C1 segment of cervical spinal cord (tissue), 14 donors: ENCODE measurements around the gene INAFM1.
"Not testable (repeated sequence)": the region's sequence is repeated elsewhere in the genome, so short reads cannot be mapped to it uniquely, and the experiment has no call there.

ENCODE experiments used
- DNase-seq, 14 donors: peaks; one replicate each; lab custom pipeline; 2025; lab: John Stamatoyannopoulos, UW

INAFM1 gene

DNA sequence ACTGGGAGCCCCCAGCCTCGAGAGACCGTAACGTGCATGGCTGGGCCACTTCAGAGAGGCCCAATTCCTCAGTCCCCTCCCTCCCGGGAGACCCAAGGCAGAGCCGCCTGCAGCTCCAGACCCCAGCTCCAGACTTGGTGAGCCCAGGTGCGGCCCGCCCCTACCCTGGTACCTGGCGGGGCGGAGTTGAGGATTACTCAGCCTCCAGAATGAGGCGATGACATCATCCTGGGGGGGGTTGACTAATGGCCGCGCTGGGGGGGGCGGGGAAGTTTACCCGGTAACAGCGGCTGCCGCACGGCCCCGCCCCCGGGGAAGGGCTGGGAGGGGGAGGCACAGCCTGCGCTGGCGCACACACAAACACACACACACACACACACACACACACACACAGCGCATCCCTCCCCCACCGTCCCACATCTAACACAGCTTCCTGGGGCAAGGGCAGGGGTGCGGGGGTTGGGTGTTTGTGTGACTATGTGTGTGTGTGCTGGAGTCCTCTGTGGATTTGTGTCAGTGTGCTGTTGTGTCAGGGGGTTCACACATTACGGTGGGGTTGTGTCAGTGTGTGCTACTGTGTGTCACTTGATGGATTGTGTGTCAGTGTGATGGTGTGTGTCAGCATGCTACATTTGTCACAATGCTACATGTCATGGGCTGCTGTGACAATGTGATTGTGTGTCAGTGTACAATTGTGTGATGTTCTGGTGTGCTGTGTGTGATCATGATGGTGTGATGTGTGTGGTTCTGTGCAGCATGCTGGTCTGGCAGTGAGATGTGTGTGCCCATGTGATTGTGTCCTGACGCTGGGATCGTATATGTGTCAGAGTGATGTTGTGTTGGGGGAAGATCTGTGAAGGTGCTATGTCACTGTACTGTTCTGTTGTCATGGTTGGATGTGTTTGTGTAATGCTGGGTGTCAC lies 33.4 kb upstream of the INAFM1 start:
- DNase-seq: peak in 8 of 14 donors; percentile 10 to 74 (median 26)

DNA sequence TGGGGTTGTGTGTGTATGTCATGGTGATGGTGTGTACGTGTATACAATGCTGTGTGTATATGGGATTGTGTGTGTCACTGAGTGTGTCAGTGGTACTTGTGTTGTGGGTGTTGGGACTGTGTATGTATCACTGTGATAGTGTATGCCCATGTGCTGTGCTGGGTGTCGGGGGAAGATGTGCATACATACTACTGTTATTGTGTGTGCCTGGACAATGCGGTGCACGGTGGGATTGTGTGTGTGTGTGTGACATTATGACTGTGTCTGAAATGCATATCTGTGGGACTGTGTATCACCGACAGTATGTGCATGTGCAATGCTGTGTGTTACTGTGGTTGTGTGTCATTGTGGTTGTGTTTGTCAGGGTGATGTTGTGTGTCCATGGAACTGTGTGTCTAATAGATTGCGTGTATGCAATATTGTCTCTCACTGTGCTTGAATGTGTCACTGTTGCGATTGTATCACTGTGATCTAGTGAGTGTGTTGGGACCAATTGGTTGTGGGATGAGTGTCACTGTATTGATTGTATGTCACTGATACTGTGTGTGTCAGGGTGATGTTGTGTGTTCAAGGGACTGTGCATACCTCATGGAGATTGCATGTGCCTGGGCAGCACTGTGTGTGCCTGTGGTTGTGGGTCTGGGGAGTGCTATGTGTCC lies 32.6 kb upstream of the INAFM1 start:
- DNase-seq: no peak

DNA sequence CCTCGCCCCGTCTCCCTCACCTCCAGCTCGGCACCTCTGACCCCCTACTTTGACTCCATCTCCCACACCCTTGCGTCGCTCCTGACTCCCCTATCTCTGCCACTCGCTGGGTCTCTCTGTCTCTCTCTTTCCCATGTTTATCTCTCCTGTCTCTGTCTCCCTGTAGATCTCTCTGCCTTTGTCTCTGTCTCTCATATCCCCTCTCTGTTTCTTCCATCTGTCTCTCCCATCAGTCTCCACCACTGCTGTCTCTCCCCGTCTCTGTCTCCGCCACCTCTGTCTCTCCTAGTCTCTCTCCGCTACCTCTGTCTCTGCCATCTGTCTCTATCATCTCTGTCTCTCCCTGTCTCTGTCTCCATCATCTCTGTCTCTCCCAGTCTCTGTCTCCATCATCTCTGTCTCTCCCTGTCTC lies 31.3 kb upstream of the INAFM1 start:
- no peak for DNase-seq

DNA sequence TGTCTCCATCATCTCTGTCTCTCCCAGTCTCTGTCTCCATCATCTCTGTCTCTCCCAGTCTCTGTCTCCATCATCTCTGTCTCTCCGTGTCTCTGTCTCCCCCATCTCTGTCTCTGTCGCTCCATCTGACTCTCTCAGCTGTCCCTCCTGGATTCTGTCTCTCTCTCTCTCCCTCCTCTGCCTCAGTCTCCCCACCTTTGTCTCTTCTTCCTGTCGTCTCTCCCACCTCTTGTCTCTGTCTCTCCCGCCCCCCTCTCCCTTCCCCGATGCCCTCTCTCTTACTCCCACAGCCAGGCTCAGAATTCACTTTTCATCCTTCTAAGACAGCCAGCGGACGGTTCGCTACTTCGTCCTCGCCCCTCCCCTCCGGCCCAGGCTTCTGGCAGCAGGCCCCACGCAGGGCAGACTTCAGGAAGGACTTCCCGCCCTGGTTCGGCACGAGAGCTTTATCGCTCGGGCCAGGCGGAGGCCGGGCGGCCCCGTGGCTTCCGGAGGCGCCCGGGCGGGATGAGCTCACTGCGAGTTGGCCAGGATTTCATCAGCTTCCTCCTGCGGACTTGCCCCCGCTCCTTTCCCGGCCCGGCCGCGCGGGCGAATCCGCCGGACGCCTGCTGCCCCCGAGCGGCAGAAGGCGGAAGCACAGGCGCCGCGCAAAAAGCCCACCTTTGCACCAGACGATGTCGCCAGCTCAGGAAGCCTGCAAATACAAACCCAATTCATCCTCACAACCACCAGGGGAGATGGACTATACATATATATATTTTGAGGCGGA lies 30.7 kb upstream of the INAFM1 start:
- peak in 13 of 14 donors; percentile 21 to 88 (median 72) for DNase-seq

DNA sequence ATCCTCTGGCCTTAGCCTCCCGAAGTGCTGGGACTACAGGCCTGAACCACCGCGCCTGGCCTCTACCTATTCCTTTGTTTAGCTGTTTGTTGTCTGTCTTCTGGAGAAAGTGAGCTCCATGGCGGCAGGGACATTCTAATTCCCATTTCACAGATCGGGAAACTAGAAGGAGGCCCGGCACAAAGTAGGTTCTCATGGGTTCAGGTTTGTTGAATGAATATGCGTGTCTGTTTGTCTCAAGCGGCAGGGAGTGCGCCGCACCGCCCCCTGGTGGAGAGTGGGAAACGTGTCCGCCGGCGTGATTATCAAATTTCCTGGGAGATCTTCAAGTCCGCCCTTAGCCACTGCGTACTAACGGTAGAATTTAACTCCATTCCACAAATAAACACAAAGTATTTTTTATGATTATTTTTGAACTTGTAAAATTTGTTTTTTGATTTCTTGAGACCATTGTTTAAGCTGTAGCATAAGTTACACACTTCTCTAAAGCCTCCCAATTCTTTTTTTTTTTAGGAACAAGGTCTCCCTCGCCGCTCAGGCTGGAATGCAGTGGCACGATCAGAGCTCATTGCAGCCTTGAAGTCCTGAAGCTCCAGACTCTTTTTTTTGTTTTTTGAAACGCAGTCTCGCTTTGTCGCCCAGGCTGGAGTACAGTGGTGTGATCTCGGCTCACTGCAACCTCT lies 27.2 kb upstream of the INAFM1 start:
- peak in 10 of 14 donors; percentile 14 to 66 (median 29) for DNase-seq

DNA sequence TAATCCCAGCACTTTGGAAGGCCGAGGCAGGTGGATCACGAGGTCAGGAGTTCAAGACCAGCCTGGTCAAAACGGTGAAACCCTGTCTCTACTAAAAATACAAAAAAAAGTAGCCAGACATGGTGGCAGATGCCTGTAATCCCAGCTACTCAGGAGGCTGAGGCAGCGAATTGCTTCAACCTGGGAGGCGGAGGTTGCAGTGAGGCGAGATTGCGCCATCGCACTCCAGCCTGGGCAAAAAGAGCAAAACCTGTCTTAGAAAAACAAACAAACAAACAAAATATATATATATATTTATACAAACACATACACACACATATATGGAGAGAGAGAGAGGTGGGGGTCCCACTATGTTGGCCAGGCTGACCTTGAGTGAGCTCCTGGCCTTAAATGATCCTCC lies 21.7 kb upstream of the INAFM1 start:
- DNase-seq: not testable (repeated sequence)

DNA sequence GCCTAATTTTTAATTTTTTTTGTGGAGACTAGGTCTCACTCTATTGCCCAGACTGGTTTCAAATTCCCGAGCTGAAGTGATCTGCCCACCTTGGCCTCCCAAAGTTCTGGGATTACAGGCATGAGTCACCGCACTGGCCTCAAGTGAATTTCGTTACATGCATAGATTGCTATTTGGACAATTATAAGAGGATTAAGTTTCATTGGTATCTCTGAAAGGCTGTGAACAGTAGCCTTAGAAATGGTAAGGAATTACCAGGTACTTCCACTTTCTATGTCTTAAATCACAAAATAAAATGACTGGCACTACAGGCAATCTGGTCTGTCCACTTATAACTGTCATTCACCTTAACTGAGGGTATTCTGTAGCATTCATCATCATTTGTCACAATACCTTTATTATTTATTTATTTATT lies 21.2 kb upstream of the INAFM1 start:
- no peak for DNase-seq

DNA sequence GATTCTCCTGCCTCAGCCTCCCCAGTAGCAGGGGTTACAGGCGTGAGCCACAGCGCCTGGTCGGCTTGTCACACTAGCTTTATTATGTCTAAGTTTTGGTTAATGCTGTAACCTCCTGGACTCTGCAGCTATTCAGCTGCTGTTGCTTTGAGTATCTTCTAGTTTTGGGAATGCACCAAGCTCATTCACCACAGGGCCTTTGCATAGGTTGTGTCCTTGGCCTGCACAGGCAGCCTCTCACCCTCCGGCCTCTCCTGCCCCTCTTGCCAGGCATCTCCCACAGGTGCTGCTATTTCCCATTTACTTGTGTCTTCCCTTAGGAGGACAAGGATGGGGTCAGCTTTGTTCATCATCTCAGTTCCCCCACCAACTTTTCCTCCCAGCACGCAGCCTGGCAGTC lies 20.7 kb upstream of the INAFM1 start:
- DNase-seq: no peak

DNA sequence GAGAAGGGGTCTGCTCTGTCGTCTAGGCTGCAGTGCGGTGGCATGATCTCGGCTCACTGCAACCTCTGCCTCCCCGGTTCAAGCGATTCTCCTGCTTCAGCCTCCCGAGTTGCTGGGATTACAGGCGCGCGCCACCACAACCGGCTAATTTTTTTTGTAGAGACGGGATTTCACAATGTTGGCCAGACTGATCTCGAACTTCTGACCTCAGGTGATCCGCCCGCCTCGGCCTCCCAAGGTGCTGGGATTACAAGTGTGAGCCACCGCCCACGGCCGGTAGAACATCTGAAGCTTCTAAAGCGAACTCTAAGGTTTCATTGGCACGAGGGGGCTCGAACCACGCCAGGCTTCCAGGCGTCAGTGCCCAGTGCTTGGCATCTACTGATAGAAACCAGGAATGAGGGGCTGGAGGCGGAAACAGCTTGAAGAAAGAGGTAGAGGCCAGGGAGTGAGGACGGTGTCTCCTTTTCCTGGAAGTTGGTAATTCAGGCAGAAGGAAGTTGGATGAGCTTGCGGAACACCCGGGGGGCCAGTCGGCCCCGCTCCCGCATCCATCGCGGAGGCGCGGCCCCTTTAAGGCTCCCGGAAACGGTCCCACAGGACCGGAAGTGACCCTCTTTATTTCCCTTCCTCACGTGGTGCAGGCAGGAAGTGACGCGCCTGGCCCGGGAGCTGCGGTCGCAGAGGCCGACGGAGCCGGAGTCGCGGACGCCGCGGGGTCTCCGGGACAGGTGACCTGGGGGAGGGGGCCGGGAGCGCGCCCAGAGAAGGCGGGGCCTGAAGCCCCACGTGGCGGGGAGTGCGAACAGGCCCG lies 18.6 kb upstream of the INAFM1 start, which contains the start of gene CCDC9:
Gene CCDC9 (plus strand): TSS at position 647 of the 814 bp plus-strand sequence. CDS start 1,876 bp downstream, outside the sequence.
- DNase-seq: peak; percentile 92 to 100 (median 98)

DNA sequence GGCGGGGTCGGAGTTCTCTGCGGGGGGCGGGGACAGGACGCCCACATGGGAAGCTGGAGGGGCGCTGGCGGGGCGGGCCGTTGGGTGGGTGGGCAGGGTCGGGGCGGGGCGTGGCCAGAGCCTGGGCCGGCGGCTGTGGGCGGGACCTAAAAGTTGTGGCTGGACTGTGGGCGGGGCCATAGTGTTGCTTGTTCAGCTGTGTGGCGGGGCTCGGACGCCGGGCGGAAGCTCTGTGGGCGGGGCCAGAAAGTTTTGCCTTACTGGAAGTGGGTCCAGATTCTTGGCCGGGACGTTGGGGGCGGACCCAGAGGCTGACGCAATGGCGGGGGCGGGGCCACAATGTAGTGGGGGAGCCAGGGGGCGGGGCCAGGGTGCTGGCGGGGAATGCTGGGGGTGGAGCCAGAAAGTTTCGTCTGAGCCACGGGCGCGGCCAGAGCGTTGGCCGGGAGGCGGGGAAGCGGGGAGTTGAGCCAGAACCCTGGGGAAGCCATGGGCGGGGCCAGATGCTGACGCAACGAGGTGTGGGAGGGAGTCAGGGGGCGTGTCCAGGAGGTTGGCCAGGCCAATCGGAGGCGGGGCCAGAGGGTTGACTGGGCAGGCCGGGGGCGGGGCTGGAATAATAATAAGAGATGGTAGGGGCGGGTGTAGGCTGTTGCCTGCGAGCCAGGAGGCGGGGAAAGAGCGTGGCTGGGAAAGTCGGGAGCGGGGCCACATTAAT lies 17.8 kb upstream of the INAFM1 start:
- peak; percentile 93 to 100 (median 100) for DNase-seq

DNA sequence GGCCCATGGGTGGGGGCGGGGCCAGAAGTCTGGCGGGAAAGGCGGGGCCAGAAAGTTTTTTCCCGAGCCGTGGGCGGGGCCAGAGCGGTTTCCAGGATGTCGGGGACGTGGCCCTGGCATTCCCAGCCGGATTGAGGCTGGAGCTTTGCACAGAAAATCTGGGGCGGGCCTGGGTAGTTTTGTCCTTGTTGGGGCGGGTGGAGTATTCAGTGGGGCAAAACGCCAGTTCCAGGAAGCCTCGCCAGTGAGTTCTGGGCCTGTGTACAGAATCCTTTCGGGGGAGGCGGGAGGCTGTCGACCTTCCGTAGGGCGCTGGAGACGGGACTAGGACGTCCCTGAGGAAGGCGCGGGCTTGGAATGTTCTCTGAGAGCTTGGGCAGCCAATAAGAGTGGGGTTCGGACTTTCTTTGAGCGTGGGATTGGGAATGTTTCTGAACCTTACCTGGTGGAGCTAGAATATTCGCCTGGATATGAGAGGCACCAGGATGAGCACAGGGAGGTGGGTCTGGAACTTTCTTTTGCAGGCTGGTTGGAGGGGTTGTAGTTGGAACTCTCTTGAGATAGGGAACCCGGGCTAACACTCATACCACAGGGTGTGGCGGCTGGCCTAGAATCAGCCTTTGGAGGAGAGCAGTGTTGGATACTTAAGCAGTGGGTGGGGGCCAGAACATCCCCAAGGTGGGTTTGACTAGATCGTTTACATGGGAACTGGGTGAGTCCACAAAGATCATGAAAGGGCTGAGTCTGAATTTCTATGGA lies 17.1 kb upstream of the INAFM1 start:
- no peak for DNase-seq

DNA sequence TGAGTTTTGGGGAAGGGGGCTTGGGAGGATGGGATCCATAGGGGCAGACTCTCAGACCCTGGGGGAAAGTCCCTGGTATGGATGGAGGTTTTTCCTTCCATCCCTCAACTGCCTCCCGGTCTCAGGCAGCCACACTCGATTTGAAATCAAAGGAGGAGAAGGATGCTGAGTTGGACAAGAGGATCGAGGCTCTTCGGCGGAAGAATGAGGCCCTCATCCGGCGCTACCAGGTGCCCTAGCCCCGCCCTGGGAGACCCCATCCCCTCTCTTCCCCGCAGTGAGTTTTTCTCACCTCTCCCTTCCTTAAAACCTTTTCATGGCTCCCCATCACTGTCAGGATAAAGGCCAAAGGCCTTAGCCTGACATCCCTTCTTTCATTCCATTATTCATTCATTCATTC lies 16.3 kb upstream of the INAFM1 start:
- no peak for DNase-seq

DNA sequence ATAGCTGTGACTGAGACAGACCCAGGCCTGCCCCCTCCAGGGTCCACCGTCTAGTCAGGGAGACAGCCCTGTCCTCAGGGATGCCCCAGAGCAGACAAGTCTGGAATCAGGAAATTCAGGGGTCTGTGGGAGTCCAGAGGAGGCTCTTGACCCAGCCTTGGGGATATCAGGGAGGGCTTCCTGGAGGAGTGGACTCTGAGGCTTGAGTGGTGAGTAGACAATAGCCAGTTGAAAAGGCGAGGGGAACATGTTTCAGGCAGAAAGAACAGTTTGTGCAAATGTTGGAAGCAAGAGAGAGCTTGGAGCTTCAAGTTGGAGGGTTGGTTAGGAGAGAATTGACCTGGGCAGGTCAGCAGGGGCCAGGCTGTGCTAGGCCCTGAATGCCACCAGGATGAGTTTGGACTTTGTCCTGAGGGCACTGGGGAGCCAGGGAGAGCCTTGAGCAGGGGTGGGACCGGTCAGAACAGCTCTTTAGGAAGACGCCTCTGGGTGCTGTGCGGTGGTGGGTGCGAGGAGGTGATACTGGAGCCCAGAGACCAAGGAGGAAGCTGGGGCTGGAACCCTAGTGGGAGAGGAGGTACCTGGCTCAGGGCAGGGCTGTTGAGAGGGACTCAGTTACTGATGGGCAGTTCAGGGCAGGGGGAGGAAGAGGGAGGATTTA lies 15.7 kb upstream of the INAFM1 start:
- no peak for DNase-seq

DNA sequence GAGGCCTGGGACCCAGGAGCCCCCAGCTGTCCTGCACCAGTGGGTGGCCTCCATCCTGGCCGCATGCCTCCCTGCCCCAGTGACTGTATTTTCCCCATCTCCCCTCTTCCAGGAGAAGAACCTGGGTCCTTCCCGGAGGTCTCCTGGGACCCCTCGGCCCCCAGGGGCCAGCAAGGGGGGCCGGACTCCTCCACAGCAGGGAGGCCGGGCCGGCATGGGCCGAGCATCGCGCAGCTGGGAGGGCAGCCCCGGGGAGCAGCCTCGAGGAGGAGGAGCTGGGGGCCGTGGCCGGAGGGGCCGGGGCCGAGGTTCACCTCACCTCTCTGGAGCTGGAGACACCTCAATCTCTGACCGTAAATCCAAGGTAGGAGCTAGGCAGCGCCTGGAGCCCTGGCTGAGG lies 14.2 kb upstream of the INAFM1 start:
- no peak for DNase-seq

DNA sequence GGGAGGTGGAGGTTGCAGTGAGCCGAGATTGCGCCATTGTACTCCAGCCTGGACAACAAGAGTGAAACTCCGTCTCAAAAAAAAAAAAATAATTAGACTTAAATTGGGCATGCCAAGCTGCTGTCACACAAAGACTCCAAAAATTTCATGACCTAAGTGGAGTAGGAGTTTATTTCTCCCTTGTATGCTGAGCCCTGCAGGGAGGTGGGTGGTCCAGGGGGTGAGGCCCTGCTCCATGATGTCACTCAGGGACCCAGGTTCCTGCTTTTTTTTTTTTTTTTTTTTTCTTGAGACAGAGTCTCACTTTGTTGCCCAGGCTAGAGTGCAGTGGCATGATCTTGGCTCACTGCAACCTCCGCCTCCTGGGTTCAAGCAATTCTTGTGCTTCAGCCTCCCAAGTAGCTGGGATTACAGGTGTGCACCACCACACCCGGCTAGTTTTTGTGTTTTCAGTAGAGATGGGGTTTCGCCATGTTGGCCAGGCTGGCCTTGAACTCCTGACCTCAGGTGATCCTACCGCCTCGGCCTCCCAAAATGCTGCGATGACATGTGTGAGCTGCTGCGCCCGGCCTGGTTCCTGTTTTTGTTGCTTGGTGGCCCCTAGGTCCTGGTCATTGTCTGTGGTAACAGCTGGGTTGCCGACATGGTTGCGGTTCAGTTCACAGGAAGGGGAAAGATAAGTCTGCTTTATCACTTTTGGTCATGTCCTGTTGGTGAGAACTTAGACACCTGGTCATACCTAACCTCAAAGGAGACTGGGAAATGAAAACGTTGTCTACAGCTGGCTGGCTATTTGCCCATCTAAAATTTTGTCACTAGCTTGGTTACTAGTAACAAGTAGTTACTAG lies 12.5 kb upstream of the INAFM1 start:
- DNase-seq: not testable (repeated sequence)

DNA sequence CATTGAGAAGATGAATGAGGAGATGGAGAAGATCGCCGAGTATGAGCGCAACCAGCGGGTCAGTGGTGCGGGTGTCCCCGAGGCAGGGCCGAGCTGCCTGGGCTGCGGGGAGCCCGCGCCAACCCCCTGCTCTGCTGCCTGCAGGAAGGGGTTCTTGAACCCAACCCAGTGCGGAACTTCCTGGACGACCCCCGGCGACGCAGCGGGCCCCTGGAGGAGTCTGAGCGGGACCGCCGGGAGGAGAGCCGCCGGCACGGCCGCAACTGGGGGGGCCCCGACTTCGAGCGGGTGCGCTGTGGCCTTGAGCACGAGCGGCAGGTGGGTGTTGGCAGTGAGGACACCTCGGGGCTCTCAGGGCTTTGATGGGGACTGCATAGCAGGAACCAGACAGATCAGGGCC lies 10.1 kb upstream of the INAFM1 start:
- DNase-seq: no peak

DNA sequence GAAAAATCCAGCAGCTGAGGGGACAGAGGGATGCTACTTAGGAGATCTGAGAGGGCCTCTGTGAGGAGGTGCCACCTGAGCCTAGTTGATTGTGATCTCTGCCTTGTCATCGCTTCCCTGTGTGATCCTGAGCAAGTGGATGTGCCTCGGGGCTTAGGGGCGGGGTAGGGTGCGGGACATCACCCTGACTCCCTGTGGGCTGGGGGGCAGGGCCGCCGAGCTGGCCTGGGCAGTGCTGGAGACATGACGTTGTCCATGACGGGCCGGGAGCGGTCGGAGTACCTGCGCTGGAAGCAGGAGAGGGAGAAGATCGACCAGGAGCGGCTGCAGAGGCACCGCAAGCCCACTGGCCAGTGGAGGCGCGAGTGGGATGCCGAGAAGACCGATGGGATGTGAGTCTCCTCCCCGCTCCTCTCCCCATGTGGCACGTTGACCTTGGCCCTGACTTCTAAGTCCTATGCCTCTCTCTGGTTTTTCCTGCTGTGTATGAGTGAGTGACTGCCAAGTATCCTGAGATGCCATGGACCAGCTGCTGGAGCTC lies 8.2 kb upstream of the INAFM1 start:
- DNase-seq: no peak
